KMS-11 (cell line): ENCODE data around the gene DIPK2A.

ENCODE experiments used
- H2AFZ ChIP-seq: fragments of 200-600 bp; sonication (generic); 2 replicates; pipeline ENCODE4 v1.6.1; 2016; ENCODE audit warnings: antibody characterized with exemption, mixed run types, low read depth
- H3K27ac ChIP-seq: fragments of 200-600 bp; sonication (generic); 2 replicates; pipeline ENCODE4 v1.6.1; 2016; ENCODE audit warnings: mild to moderate bottlenecking, mixed run types
- H3K27me3 ChIP-seq: fragments of 200-600 bp; sonication (generic); 2 replicates; pipeline ENCODE4 v1.6.1; 2017; ENCODE audit warnings: mild to moderate bottlenecking, low read depth, mixed run types, moderate library complexity; ENCODE audit not compliant: insufficient read depth
- H3K36me3 ChIP-seq: fragments of 200-600 bp; sonication (generic); 2 replicates; pipeline ENCODE4 v1.6.1; 2017; ENCODE audit warnings: mild to moderate bottlenecking, mixed run types; ENCODE audit not compliant: insufficient read depth
- H3K4me1 ChIP-seq: fragments of 200-600 bp; sonication (generic); 2 replicates; pipeline ENCODE4 v1.6.1; 2016; ENCODE audit warnings: mild to moderate bottlenecking, low read depth, mixed run types; ENCODE audit not compliant: poor library complexity, severe bottlenecking
- H3K4me2 ChIP-seq: fragments of 200-600 bp; sonication (generic); 2 replicates; pipeline ENCODE4 v1.7.0; 2016; ENCODE audit warnings: mild to moderate bottlenecking, mixed run types
- H3K4me3 ChIP-seq: fragments of 200-600 bp; sonication (generic); IDR thresholded peaks from 2 replicates; pipeline ENCODE4 v1.6.1; 2017; ENCODE audit warnings: low read depth, low read length, mixed read lengths; ENCODE audit not compliant: insufficient read depth
- H3K79me2 ChIP-seq: fragments of 200-600 bp; sonication (generic); 2 replicates; pipeline ENCODE4 v1.6.1; 2016; ENCODE audit warnings: low read depth, mixed run types; ENCODE audit not compliant: insufficient read depth
- H3K9ac ChIP-seq: fragments of 200-600 bp; sonication (generic); 2 replicates; pipeline ENCODE4 v1.6.1; 2016; ENCODE audit warnings: mild to moderate bottlenecking, mixed run types
- H4K20me1 ChIP-seq: fragments of 200-600 bp; sonication (generic); 2 replicates; pipeline ENCODE4 v1.6.1; 2016; ENCODE audit warnings: mild to moderate bottlenecking, mixed run types; ENCODE audit not compliant: insufficient read depth
- CTCF ChIP-seq: fragments of 200-600 bp; sonication (generic); conservative IDR thresholded peaks from 2 replicates; pipeline ENCODE4 v1.6.1; 2017; ENCODE audit warnings: low read depth, mild to moderate bottlenecking, antibody characterized with exemption, low read length, moderate library complexity, mixed read lengths

The DIPK2A gene

GRCh38 chr3:143958966-143959365 lies 12.7 kb upstream of the DIPK2A start:
- H2AFZ ChIP-seq, result no peak overlapping the region
- no peak overlapping the region for H3K9ac ChIP-seq
- no peaks in the 10 kb centered on the region for H3K36me3 ChIP-seq
- no peak for TF ChIP-seq CTCF
- H3K4me1 ChIP-seq, result peaks cover 45% of the 10 kb centered on the region
- H3K27ac ChIP-seq, result no peak overlapping the region
- H4K20me1 ChIP-seq, result no peaks in the 10 kb centered on the region
- H3K4me3 ChIP-seq, result no peak overlapping the region
- H3K27me3 ChIP-seq, result no peaks in the 10 kb centered on the region
- no peaks in the 10 kb centered on the region for H3K79me2 ChIP-seq
- no peak overlapping the region for H3K4me2 ChIP-seq

GRCh38 chr3:143961342-143961741 lies 10.3 kb upstream of the DIPK2A start:
- H3K4me1 ChIP-seq, result peaks cover 26% of the 10 kb centered on the region

GRCh38 chr3:143963946-143964345 lies 7.7 kb upstream of the DIPK2A start:
- Histone ChIP-seq H3K4me3 (no peak overlapping the region), H3K36me3 (no peaks in the 10 kb centered on the region), H3K79me2 (no peaks in the 10 kb centered on the region), H3K9ac (no peak overlapping the region), H3K4me1 (peaks cover 1% of the 10 kb centered on the region), H3K27me3 (no peaks in the 10 kb centered on the region), H2AFZ (no peak overlapping the region), H3K4me2 (no peak overlapping the region), H4K20me1 (no peaks in the 10 kb centered on the region), H3K27ac (no peak overlapping the region)
- no peak for TF ChIP-seq CTCF

More at GRCh38 chr3:143961342-143961741, 10.3 kb upstream of the DIPK2A start:
- Histone ChIP-seq H3K79me2 (no peaks in the 10 kb centered on the region), H3K36me3 (no peaks in the 10 kb centered on the region), H2AFZ (no peak overlapping the region), H4K20me1 (no peaks in the 10 kb centered on the region), H3K4me2 (no peak overlapping the region), H3K4me3 (no peak overlapping the region), H3K27me3 (no peaks in the 10 kb centered on the region), H3K9ac (no peak overlapping the region), H3K27ac (no peak overlapping the region)
- TF ChIP-seq CTCF, result no peak

- no peak for TF ChIP-seq CTCF
- Histone ChIP-seq H3K4me1 (peaks cover 9% of the 10 kb centered on the region), H4K20me1 (no peaks in the 10 kb centered on the region; the same call in 1 of the 2 replicates), H3K27me3 (no peaks in the 10 kb centered on the region), H3K4me3 (peak overlapping the region; percentile 80), H3K36me3 (no peaks in the 10 kb centered on the region), H2AFZ (peak overlapping the region; percentile 86), H3K9ac (peak overlapping the region; percentile 82), H3K4me2 (peak overlapping the region; percentile 27), H3K27ac (peak overlapping the region; percentile 88), H3K79me2 (peaks cover 39% of the 10 kb centered on the region)
Measured at GRCh38 chr3:143970773-143971358, 757 bp upstream of the DIPK2A start.
